Bone marrow (tissue), 2 donors: ENCODE measurements around the gene IKBKE.

ENCODE experiments used
- DNase-seq, 2 donors: peaks; one replicate each; lab custom pipeline; 2025; lab: John Stamatoyannopoulos, UW

The IKBKE gene

DNA sequence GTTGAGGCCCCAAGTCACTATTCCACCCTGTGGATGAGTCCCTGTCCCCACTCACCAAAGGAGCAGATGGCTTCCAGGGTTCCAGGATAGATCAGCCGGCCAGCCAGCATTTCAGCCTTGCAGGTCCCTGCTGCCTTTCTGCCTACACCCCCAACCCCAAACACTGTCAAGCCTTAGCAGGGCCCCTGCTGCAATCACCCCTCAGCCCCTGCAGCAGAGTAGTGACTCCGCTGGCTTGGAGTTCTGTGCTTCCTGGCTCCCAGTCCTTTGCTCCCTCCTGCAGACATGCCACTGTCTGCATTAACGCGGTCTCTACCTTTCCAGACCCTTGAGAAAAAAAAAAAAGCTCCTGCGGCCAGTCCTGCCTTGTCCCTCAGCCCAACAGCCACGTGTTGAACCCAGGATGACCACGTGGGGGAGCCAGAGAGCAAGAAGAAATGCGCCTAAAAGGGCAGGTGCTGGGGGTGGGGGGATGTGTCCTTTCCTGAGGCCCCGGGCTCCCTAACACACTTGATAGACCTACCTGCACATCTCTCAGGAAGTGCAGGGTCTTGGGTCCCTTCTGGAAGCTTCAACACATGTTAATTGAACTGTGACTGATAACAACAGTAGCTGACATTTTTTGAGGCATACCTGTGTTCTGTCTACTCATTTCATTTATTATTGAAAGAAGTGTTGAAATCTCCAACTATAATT lies 74.4 kb downstream of the IKBKE start:
- peak; percentile 54 to 63 for DNase-seq

DNA sequence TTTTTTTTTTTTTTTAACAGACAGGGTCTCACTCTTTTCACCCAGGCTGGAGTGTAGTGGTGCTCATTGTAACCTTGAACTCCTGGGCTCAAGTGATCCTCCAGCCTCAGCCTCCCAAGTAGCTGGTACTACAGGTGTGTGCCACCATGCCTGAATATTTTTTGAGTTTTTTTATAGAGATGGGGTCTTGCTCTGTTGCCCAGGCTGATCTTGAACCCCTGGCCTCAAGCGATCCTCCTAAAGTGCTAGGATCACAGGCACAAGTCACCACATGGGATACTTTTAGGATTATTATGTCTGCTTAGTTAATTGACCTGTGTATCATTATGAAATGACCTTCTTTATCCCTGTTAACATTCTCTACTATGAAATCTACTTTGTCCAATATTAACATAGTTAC lies 75.1 kb downstream of the IKBKE start:
- no peak for DNase-seq
